ENCODE data around the gene ABCA7. TPM values are rescaled to one million over a fixed set of nuclear protein-coding genes. Genes with fewer than 3 reads are reported as not detected.
"Not testable (repeated sequence)": the region's sequence is repeated elsewhere in the genome, so short reads cannot be mapped to it uniquely, and the experiment has no call there.

The ABCA7 gene
- total RNA-seq, 1 experiment from 2014 or later = 2.3 TPM

- in situ Hi-C loops (cut with HindIII; ENCODE audit: low pct_unique_long_range_greater_than_20kb, low sequenced_read_pairs) = no loop called here
- no peak for DNase-seq (ENCODE audit: low read depth, low spot score)
These were observed 27.6 kb upstream of the ABCA7 start for GRCh38 chr19:1012334-1012733.

- DNase-seq (ENCODE audit: low read depth, low spot score) = no peak
- in situ Hi-C loops (cut with HindIII; ENCODE audit: low pct_unique_long_range_greater_than_20kb, low sequenced_read_pairs) = no loop called here
These were observed 26.7 kb upstream of the ABCA7 start for GRCh38 chr19:1013218-1013617.

DNA sequence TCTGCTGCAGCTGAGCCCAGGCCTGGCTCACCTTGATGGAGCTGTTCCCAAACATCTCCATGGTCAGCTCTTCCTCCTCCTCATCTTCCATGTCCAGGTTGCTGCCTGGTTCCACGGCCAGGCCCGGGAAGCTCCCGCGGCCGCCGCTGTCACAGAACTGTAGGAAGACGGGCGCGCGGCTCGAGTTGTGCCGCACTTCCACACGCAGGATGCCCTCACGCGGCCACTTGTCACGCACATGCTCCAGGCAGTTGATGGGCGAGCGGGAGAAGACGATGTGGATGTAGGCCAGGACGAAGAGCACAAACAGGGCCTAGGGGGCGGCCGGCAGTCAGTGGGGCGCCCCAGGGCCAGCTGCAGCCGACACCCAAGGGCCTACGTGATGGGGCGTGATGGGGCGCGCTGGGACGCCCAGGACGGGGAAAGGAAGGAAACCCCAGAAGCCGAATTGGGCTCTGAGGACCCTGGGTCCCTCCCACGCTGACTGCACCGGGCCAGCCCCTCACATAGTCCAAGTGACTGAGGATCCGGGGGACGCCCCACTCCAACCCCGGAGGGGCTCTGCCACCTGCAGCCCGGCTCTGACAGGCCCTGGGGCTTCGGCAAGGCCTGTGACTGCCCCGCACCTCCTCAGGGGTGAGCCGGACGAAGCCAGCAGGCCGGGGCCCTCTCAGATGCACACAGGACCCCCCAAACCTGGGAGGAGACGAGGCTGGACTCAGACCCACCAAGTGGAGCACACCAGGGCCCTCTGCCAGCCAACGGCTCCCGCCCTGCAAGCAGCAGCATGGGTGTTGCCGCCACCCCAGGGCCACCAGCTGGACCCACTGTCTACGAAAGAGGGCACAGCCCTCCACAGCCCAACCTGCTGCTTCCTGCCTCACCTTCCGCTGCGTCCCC, 25.5 kb upstream of the ABCA7 start:
- DNase-seq (ENCODE audit: low read depth, low spot score) = no peak
- in situ Hi-C loops (cut with HindIII; ENCODE audit: low pct_unique_long_range_greater_than_20kb, low sequenced_read_pairs) = no loop called here

DNA sequence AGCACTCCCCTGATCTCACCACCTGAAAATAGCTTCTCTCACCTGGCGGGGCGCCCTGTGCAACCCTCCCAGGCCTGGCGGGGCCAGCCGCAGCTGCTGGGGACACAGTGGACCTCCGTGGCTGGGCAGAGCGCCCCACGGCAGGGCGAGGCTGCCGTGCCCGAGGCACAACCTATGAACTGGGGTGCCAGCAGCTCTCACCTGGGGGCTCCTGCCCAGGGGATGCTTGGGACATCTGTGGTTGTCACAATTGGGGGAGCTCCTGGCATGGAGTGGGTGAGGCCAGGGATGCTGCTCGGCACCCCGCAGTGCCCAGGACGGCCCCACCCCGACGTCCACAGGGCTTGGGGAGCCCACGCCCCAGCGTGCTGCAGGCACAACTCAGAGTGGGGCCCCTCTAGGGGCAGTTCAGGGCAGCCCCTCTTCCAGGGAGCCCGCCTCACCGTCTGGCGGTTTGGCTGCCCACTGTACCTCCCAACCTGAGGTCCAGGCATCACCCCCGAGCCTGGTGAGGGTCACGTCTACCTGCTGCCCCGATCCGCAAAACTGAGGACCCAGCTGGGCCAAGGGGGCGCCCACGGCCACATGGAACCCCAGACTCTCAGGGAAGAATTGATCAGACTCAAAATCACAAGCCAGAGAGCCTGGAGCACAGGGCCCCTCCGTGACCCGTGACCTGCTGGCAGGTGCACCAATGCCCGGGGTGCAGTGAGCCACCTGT, 24.7 kb upstream of the ABCA7 start:
- no peak for DNase-seq (ENCODE audit: low read depth, low spot score)
- in situ Hi-C loops (cut with HindIII; ENCODE audit: low pct_unique_long_range_greater_than_20kb, low sequenced_read_pairs) = no loop called here

DNA sequence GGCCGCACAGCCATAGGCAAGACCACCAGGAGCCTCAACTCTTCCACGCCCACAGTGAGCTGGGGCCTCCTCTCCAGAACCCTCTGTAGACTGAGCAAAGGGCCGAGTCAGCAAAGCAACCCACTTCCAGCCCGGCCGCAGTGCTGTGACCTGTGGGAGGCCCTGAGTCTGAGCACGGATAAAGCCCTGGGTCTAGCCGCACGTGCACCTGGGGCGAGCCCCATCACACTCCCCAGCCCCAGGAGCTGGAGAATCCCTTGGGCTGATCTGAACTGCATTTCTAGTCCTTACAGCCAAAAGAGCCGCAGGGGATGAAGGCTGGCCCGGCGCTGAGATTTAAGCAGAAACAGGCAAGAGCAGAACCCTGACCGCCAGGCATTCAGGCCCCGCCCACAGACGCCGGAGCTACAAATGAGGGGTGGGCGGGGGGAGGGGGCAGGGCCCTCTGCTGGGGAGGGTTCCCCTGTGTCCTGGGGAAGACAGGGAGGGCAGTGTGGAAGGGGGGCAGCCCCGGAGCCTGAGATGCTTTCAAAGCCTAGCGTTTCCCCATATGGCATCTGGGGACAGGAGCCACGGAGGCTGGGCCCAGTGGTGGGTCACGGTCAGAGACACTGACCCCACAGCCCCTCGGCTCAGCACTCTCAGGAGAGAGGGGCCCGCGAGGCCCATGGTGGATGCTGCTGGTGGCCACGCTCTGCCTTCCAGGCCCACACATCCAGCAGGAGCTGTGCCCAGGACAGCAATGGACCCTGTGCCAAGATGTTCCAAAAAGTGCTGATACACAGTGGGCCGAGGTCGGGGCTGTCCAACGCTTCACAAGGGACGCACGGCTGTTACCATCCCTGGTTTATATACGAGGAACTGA, 23.9 kb upstream of the ABCA7 start:
- in situ Hi-C loops (cut with HindIII; ENCODE audit: low pct_unique_long_range_greater_than_20kb, low sequenced_read_pairs) = no loop called here
- DNase-seq (ENCODE audit: low read depth, low spot score) = no peak

DNA sequence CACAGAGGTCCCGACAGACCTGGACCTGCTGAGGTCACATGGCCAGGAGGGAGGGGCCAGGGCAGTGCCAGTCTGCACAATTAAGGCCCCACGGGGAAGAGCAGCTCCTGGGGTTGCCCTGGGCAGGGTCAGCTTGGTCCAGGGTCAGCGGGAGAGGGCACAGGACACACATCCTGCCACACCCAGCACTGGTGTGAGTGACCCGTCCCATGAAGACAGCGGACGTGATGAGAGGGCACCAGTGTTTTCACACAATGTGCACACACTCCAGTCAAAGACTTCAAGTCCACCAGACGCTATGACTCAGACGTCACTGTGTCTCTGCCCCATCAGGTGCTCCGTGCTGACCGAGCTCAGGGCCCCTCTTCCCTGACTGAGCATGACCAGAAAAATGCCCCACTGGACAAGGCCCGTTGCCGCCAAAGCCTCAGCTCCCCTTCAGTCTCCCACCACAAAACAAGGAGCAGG, 23.2 kb upstream of the ABCA7 start:
- no peak for DNase-seq (ENCODE audit: low read depth, low spot score)
- in situ Hi-C loops (cut with HindIII; ENCODE audit: low pct_unique_long_range_greater_than_20kb, low sequenced_read_pairs) = no loop called here

GRCh38 chr19:1017115-1017905, 22.6 kb upstream of the ABCA7 start:
- DNase-seq (ENCODE audit: low read depth, low spot score) = no peak
- in situ Hi-C loops (cut with HindIII; ENCODE audit: low pct_unique_long_range_greater_than_20kb, low sequenced_read_pairs) = no loop called here

DNA sequence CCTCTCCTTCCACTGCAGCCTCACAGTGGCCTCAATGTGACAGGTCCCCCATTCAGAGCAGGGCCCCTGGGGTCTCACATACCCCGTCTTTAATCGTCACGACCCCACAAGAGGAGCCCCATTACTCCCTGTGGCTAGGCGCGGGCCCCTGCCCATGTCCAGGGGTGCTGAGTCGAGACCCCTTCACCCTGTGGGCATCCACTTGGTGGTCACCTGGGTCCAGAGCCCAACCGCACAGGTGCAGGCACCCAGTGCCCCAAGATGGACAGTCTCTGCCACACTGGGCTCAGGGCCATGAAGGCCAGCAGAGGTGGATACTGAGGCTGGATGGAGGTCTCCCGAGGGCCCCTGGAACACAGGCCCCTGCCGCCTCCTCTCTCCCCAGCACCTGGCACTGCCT, 22.0 kb upstream of the ABCA7 start:
- in situ Hi-C loops (cut with HindIII; ENCODE audit: low pct_unique_long_range_greater_than_20kb, low sequenced_read_pairs) = no loop called here
- DNase-seq (ENCODE audit: low read depth, low spot score) = no peak

GRCh38 chr19:1018393-1018792, 21.5 kb upstream of the ABCA7 start:
- no peak for DNase-seq (ENCODE audit: low read depth, low spot score)
- in situ Hi-C loops (cut with HindIII; ENCODE audit: low pct_unique_long_range_greater_than_20kb, low sequenced_read_pairs) = no loop called here

DNA sequence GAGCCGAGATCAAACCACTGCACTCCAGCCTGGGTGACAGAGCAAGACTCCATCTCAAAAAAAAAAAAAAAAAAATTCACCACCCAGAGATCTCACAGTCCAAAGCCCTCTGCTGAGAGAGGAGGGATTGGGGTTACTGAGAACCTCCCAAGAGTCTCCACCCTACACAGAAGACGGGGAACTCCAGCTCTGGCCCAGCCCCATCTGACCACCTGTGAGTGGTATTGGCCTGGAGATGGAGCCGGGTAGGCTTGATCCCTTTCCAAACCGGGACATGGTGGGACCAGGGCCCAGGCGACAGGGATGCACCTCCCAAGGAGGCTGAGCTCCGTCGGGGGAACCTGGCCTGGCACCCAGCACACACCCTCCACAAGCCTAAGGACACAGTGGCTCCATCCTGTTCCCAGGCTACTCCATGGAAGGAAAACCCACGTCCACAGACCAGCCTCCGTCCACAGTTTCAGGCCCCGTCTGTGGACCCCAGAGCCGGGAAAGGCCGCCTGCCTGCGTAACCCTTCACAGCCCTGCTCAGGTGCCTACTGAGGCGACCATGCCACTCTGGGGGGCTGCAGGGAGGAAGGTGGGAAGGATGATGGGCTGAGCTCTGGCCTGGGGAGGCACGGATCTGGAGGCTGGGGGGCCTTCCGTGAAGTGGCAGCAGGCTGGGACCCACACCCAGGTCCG, 20.8 kb upstream of the ABCA7 start:
- DNase-seq (ENCODE audit: low read depth, low spot score) = no peak
- in situ Hi-C loops (cut with HindIII; ENCODE audit: low pct_unique_long_range_greater_than_20kb, low sequenced_read_pairs) = no loop called here

GRCh38 chr19:1019616-1019961, 20.3 kb upstream of the ABCA7 start:
- DNase-seq (ENCODE audit: low read depth, low spot score) = no peak
- in situ Hi-C loops (cut with HindIII; ENCODE audit: low pct_unique_long_range_greater_than_20kb, low sequenced_read_pairs) = no loop called here

DNA sequence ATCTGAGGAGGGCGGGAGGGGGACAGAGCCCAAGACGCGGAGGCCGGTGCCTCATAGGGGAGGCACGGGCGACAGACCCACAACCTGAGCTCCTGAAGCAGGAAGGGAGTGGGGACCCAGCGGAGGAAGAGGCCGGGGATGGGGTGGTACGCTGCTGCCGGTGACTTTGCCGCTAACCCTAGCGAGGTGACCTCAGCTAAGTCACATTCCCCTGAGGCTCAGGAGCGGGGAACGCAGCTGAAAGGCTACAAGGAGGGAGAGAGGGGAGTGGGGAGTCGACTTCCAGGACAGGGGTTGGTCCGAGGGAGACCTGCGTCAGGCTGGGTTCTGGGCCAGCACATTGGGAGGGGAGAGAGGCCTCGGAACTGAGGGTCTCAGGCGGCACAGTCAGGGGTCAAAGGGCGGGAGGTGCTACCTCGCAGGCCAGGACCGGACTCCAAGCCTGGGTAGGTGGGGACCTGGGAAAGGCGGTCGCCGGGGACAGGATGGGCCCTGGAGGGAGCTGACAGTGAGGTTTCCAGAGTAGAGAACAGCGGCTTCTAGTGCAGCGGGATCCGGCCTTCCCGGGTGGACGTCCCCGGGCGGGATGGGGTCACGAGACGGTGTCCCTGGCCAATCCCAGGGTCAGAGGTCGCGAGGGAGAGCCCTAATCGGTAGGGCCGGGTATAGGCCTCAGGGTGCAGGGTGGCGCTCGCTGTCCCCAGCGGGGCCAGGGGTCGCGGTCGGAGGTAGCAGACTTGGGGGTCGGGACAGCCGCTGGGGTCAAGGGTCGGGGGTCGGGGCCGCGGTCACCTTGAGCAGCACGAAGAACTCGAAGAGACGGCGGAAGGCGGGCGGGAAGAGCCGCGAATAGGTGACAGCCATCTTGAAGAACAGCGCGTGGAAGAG, 19.7 kb upstream of the ABCA7 start:
- DNase-seq (ENCODE audit: low read depth, low spot score) = no peak
- in situ Hi-C loops (cut with HindIII; ENCODE audit: low pct_unique_long_range_greater_than_20kb, low sequenced_read_pairs) = no loop called here

DNA sequence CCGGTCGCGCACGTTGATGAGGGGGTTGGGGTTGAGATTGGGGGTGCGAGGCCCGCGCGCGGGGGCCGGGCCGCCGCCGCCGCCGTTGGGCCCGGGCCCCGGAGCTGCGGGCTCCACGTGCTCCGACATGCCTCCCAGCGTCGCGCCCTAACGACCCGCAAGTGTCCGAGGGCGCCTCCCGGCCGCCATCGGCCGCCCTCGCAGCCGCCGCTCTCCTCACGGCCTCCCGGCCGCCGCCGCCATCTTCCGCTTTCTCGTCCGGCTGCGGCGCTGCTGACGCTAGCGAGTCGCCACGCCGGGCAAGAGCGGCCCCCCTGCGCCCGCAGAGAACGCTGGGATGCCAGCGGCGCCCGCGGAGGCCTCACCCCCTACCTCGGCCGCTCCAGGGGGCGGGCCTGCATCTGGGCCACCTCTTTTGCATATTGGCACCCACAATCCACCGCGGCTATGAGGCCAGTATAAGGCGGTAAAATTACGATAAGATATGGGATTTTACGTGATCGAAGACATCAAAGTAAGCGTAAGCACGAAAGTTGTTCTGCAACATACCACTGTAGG, 19.0 kb upstream of the ABCA7 start, which contains the start of gene TMEM259:
Gene TMEM259, minus strand, starts transcription at position 256 of the 558 bp plus-strand sequence. Its CDS starts 127 bp downstream, at position 129.
- in situ Hi-C loops (cut with HindIII; ENCODE audit: low pct_unique_long_range_greater_than_20kb, low sequenced_read_pairs) = no loop called here
- peak; percentile 94 for DNase-seq (ENCODE audit: low read depth, low spot score)

DNA sequence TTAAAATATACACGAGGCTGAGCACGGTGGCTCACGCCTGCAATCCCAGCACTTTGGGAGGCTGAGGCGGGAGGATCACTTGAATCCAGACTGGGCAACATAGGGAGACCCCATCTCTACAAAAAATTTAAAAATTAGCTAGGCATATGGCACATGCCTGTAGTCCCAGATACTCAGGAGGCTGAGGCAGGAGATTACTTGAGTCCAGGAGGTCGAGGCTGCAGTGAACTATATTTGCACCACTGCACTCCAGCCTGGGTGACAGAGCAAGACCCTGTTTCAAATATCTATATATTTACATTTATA, 16.1 kb upstream of the ABCA7 start:
- in situ Hi-C loops (cut with HindIII; ENCODE audit: low pct_unique_long_range_greater_than_20kb, low sequenced_read_pairs) = not testable (repeated sequence)

DNA sequence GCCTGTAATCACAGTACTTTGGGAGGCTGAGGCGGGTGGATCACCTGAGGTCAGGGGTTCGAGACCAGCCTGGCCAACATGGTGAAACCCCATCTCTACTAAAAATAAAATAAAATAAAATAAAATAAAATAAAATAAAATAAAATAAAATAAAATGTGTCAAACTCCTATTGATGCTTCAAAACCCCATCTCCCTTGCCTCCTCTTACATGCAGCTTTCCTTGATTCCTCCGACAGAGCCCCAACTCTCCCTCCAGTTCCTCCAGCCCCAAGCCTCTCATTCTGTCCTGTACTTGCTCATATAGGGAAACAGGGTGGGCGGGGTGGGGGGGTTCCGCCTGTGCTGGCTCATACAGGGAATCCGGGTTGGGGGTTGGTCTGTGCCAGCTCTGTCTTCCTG, 14.8 kb upstream of the ABCA7 start:
- in situ Hi-C loops (cut with HindIII; ENCODE audit: low pct_unique_long_range_greater_than_20kb, low sequenced_read_pairs); DNase-seq (ENCODE audit: low read depth, low spot score): not testable (repeated sequence)

More for the DNA sequence above, 16.1 kb upstream of the ABCA7 start:
- not testable (repeated sequence) for DNase-seq (ENCODE audit: low read depth, low spot score)

Measured in SK-MEL-5 (cell line).